Transverse colon (tissue), 4 donors: ENCODE measurements around the gene PQBP1. TPM values are rescaled to one million over a fixed set of nuclear protein-coding genes. Genes with fewer than 3 reads are reported as not detected.

Source experiments
- DNase-seq: peaks from one replicate; pipeline ENCODE4 v3.0.0-alpha.2; 2019
- H3K27ac ChIP-seq, 4 donors: fragments of 200-600 bp; sonication (generic); 2 replicates each; pipeline ENCODE4 v1.5.1; 2016 to 2018; ENCODE audit warnings: inconsistent platforms in 4 of 4
- H3K27me3 ChIP-seq: fragments of 200-600 bp; sonication (generic); 2 replicates; pipeline ENCODE4 v1.5.1; 2017; ENCODE audit warnings: inconsistent platforms
- H3K36me3 ChIP-seq, 4 donors: fragments of 200-600 bp; sonication (generic); 2 replicates each; pipeline ENCODE4 v1.5.1; 2017 to 2019; ENCODE audit warnings: inconsistent platforms in 4 of 4
- H3K4me1 ChIP-seq, 4 donors: fragments of 200-600 bp; sonication (generic); 2 replicates each; pipeline ENCODE4 v1.5.1; 2017 to 2020; ENCODE audit warnings: inconsistent platforms in 4 of 4
- H3K4me3 ChIP-seq, 4 donors: fragments of 200-600 bp; sonication (generic); 1 replicate in 1 of 4; 2 replicates in 3 of 4; pipeline versions ENCODE4 v1.5.1 to v1.6.1; 2017 to 2019; ENCODE audit warnings: inconsistent platforms in 4 of 4
- H3K9me3 ChIP-seq, 2 donors: fragments of 200-600 bp; sonication (generic); 2 replicates each; pipeline ENCODE4 v1.5.1; 2017 to 2019; ENCODE audit warnings: inconsistent platforms in 2 of 2
- EP300 ChIP-seq: sonication (generic); formaldehyde crosslinking; IDR thresholded peaks from one replicate; pipeline ENCODE4 v1.6.1; 2017; ENCODE audit warnings: antibody characterized with exemption, low read depth
- POLR2A ChIP-seq: fragments of 450-650 bp; IDR thresholded peaks from one replicate; pipeline ENCODE4 v1.6.1; 2016; ENCODE audit warnings: antibody characterized with exemption, mild to moderate bottlenecking, moderate library complexity
- POLR2AphosphoS5 ChIP-seq, 3 donors: sonication (generic); formaldehyde crosslinking; IDR thresholded peaks; one replicate each; pipeline ENCODE4 v1.6.1; 2016; ENCODE audit warnings: antibody characterized with exemption in 3 of 3
- WGBS, 2 donors: methylation state at CpG; one replicate each; pipeline ENCODE4 v1.1.5; 2018; ENCODE audit warnings: low coverage in 1 of 2; 5-methylcytosine and 5-hydroxymethylcytosine counted together
- in situ Hi-C, 4 donors: fragments of 200-750 bp; cut with MboI; loops; one replicate each; pipeline versions ENCODE4 v1.15.0 to v1.15.1; 2017; ENCODE audit warnings: low sequenced_read_pairs in 3 of 4, low pct_ligation_motif_present in 1 of 4, low pct_unique_long_range_greater_than_20kb in 1 of 4
- intact Hi-C: fragments of 100-400 bp; cut with DNase I; formaldehyde crosslinking; loops from one replicate; pipeline ENCODE4 v1.15.1; 2023; ENCODE audit warnings: low total_unique reads
- total RNA-seq, 4 donors: library from RNA; depleted of rRNA; stranded (reverse); fragments of >200 nt; gene quantifications; one replicate each; pipeline ENCODE4 v1.1.0, GENCODE V29; 2016
- TF ChIP-seq, protein P1 (sequence below), 5 experiments: fragments of 200-600 bp in 3 of 5; fragments of 450-650 bp in 2 of 5; sonication (generic) in 3 of 5; IDR thresholded peaks; 1 replicate in 2 of 5; 2 replicates in 3 of 5; pipeline ENCODE4 v1.5.1; 2016 to 2017; ENCODE audit warnings: antibody characterized with exemption in 5 of 5, inconsistent platforms in 3 of 5, mild to moderate bottlenecking in 2 of 5, moderate library complexity in 1 of 5

The PQBP1 gene
- total RNA-seq, 4 donors from 2014 or later: 21.7 to 92.3 (median 63.8) TPM

DNA sequence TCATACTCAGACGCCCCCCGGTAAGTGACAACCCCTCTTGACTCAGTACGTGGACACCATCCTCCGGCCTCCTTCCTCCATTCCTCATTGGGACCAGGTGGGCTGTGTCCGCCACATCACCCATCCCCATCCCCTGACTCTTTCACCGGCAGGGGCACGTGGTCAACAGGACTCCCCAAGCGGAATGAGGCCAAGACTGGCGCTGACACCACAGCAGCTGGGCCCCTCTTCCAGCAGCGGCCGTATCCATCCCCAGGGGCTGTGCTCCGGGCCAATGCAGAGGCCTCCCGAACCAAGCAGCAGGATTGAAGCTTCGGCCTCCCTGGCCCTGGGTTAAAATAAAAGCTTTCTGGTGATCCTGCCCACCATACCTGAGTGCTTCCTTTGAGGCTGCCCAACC lies 5.0 kb downstream of the PQBP1 start:
- peaks cover 0 to 5% (median 0%) of the 10 kb centered on the region in 4 donors for H3K36me3 ChIP-seq
- intact Hi-C loops: no loop called here
- no peaks in the 10 kb centered on the region for H3K27me3 ChIP-seq
- H3K27ac ChIP-seq: no peak overlapping the region
- H3K4me1 ChIP-seq: peaks cover 0 to 12% (median 0%) of the 10 kb centered on the region in 4 donors
- WGBS, 2 donors: 88% methylated on average over 14 of the region's 14 CpGs; no CpG with 5 or more reads in 1 of the 2 donors
- H3K9me3 ChIP-seq: no peaks in the 10 kb centered on the region
- in situ Hi-C loops: loop anchor here in 1 of 4 donors (25.0 kb wide), 1 partner anchor 265 kb away; no protein-coding TSS in a partner anchor
- no peak overlapping the region for H3K4me3 ChIP-seq
- no peak for DNase-seq
- TF ChIP-seq, protein P1, sequence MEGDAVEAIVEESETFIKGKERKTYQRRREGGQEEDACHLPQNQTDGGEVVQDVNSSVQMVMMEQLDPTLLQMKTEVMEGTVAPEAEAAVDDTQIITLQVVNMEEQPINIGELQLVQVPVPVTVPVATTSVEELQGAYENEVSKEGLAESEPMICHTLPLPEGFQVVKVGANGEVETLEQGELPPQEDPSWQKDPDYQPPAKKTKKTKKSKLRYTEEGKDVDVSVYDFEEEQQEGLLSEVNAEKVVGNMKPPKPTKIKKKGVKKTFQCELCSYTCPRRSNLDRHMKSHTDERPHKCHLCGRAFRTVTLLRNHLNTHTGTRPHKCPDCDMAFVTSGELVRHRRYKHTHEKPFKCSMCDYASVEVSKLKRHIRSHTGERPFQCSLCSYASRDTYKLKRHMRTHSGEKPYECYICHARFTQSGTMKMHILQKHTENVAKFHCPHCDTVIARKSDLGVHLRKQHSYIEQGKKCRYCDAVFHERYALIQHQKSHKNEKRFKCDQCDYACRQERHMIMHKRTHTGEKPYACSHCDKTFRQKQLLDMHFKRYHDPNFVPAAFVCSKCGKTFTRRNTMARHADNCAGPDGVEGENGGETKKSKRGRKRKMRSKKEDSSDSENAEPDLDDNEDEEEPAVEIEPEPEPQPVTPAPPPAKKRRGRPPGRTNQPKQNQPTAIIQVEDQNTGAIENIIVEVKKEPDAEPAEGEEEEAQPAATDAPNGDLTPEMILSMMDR (IDR thresholded peaks at IDR 0.05): no peak
- TF ChIP-seq POLR2A: no peak
- TF ChIP-seq POLR2AphosphoS5 (IDR thresholded peaks at IDR 0.05): no peak
- no peak for TF ChIP-seq EP300

DNA sequence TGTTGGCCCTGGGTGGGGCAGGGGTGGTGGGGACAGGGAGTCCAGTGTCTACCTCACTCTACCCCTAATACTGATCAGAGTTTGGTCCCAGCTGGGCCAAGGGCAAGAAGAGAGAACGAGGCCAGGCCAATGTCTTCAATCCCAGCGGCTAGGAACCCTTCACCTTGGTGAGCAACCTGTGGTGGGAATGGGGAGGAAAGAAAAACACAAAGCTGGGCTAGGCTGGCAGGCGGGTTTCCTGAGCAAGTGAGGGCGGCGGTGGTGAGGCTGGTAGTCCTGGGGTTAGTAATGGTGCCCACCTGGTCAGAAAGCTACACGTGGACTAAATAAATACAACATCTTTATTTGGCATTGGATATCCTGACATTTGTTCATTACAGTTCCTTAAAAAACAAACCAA lies 5.6 kb downstream of the PQBP1 start:
- peaks cover 0 to 5% (median 0%) of the 10 kb centered on the region in 4 donors for H3K36me3 ChIP-seq
- in situ Hi-C loops: loop anchor here in 1 of 4 donors (25.0 kb wide), 1 partner anchor 266 kb away; no protein-coding TSS in a partner anchor

DNA sequence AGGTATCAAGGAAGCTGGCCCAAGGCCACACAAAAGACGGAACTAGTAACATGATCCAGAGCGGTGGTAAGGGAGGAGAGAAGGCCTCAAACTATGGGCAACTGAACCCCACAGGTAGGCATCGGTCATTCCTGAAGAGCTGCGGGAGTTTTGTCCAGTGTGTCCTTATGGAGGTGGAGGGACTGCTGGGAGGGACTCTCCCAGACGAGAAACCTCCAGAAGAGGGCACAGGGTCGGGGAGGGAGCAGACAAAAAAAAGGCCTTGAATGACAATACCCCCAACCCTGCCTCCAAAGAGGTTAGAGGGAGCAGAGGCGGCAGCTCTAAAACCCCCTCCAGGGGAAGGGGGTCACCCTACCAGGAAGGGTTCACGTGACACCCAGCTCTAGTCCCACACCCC lies 6.5 kb downstream of the PQBP1 start:
- H3K4me1 ChIP-seq: peaks cover 0 to 7% (median 0%) of the 10 kb centered on the region in 4 donors
- WGBS, 2 donors: 78% methylated on average over 8 of the region's 8 CpGs; no CpG with 5 or more reads in 1 of the 2 donors
- H3K27ac ChIP-seq: no peak overlapping the region
- in situ Hi-C loops (loop anchor here in 1 of 4 donors (25.0 kb wide), 1 partner anchor 267 kb away; no protein-coding TSS in a partner anchor), intact Hi-C loops (no loop called here)
- H3K4me3 ChIP-seq: no peak overlapping the region
- H3K9me3 ChIP-seq: no peaks in the 10 kb centered on the region
- H3K36me3 ChIP-seq: peaks cover 0 to 5% (median 0%) of the 10 kb centered on the region in 4 donors
- DNase-seq: no peak
- TF ChIP-seq, protein P1 (IDR thresholded peaks at IDR 0.05): no peak
- TF ChIP-seq POLR2A: no peak
- TF ChIP-seq POLR2AphosphoS5 (IDR thresholded peaks at IDR 0.05): no peak
- no peak for TF ChIP-seq EP300
- H3K27me3 ChIP-seq: no peaks in the 10 kb centered on the region

More for the DNA sequence above, 5.6 kb downstream of the PQBP1 start:
- Histone ChIP-seq H3K4me1 (peaks cover 0 to 12% (median 0%) of the 10 kb centered on the region in 4 donors), H3K9me3 (no peaks in the 10 kb centered on the region), H3K27me3 (no peaks in the 10 kb centered on the region), H3K27ac (no peak overlapping the region), H3K4me3 (no peak overlapping the region)
- WGBS, 2 donors: 86% methylated on average over 1 to 6 of the region's 6 CpGs
- no peak for DNase-seq
- intact Hi-C loops: no loop called here
- TF ChIP-seq EP300: no peak
- TF ChIP-seq, protein P1 (IDR thresholded peaks at IDR 0.05): no peak
- no peak for TF ChIP-seq POLR2A
- no peak for TF ChIP-seq POLR2AphosphoS5 (IDR thresholded peaks at IDR 0.05)

DNA sequence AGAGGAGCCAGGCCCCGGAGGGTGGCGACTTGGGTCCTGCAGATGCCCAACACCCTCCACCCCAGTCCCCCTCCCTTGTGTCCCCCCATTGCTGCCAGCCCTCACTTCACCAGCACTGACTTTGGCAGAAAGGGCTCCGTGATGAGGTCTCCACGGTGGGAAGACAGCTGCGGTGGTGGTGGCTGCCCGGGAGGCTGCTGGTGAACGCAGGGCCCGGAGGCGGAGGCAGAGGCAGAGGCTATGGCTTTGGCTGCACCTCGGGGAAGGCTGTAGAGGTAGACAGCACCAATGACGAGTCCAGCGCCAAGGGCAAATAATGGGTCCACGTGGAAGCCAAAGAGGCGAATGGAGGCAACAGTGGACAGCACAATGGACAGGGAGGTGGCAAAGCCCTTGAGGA lies 6.9 kb downstream of the PQBP1 start:
- in situ Hi-C loops: loop anchor here in 1 of 4 donors (25.0 kb wide), 1 partner anchor 267 kb away; no protein-coding TSS in a partner anchor
- H3K4me1 ChIP-seq: peaks cover 0 to 3% (median 0%) of the 10 kb centered on the region in 4 donors
- H3K27ac ChIP-seq: no peak overlapping the region
- H3K9me3 ChIP-seq: no peaks in the 10 kb centered on the region
- WGBS, 2 donors: 86% methylated on average over 14 of the region's 14 CpGs; no CpG with 5 or more reads in 1 of the 2 donors
- no peak overlapping the region for H3K4me3 ChIP-seq
- TF ChIP-seq EP300 (no peak), POLR2A (no peak), POLR2AphosphoS5 (IDR thresholded peaks at IDR 0.05) (no peak)
- TF ChIP-seq, protein P1 (IDR thresholded peaks at IDR 0.05): no peak
- DNase-seq: no peak
- H3K27me3 ChIP-seq: no peaks in the 10 kb centered on the region
- peaks cover 0 to 5% (median 0%) of the 10 kb centered on the region in 4 donors for H3K36me3 ChIP-seq
- intact Hi-C loops: no loop called here
